ENCODE measurements around the gene UBA6. TPM values are rescaled to one million over a fixed set of nuclear protein-coding genes. Genes with fewer than 3 reads are reported as not detected.
A peak's percentile ranks its signal among the peaks of the same experiment; 100 is the strongest.

UBA6 gene
- total RNA-seq, 1 donor from 2014 or later = 145 TPM

- Histone ChIP-seq H3K4me3 (ENCODE audit: low read depth, low read length) (no peak overlapping the region), H3K36me3 (ENCODE audit: control insufficient read depth, insufficient read depth, low read length) (no peaks in the 10 kb centered on the region), H3K27me3 (ENCODE audit: control insufficient read depth, insufficient read depth, low read length) (no peaks in the 10 kb centered on the region)
- TF ChIP-seq, protein P1, sequence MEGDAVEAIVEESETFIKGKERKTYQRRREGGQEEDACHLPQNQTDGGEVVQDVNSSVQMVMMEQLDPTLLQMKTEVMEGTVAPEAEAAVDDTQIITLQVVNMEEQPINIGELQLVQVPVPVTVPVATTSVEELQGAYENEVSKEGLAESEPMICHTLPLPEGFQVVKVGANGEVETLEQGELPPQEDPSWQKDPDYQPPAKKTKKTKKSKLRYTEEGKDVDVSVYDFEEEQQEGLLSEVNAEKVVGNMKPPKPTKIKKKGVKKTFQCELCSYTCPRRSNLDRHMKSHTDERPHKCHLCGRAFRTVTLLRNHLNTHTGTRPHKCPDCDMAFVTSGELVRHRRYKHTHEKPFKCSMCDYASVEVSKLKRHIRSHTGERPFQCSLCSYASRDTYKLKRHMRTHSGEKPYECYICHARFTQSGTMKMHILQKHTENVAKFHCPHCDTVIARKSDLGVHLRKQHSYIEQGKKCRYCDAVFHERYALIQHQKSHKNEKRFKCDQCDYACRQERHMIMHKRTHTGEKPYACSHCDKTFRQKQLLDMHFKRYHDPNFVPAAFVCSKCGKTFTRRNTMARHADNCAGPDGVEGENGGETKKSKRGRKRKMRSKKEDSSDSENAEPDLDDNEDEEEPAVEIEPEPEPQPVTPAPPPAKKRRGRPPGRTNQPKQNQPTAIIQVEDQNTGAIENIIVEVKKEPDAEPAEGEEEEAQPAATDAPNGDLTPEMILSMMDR (IDR thresholded peaks at IDR 0.05; ENCODE audit: insufficient read depth, low read length, severe bottlenecking) = no peak
- no peak for FAIRE-seq
- DNase-seq (ENCODE audit: low read depth) = no peak
These were observed 96.2 kb downstream of the UBA6 start for GRCh38 chr4:67604749-67605148.

DNA sequence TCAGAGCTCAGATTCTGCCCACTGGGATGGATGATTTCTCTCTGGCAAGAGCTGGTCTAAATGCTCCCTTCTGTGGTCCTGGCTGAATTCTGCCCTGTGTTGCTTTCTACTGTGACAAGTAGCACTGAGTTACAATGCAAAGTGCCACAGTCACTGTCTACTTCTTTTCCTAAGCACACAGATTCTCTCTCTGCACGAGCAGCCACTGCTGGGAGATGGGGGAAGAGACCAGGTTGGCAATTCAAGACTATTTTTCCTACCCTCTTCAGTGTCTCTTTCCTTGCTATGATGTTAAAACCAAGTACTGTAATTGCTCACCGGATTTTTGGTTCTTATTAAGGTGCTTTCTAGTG is 97.0 kb downstream of the UBA6 start:
- TF ChIP-seq, protein P1 (IDR thresholded peaks at IDR 0.05; ENCODE audit: insufficient read depth, low read length, severe bottlenecking) = no peak
- no peaks in the 10 kb centered on the region for H3K36me3 ChIP-seq (ENCODE audit: control insufficient read depth, insufficient read depth, low read length)

DNA sequence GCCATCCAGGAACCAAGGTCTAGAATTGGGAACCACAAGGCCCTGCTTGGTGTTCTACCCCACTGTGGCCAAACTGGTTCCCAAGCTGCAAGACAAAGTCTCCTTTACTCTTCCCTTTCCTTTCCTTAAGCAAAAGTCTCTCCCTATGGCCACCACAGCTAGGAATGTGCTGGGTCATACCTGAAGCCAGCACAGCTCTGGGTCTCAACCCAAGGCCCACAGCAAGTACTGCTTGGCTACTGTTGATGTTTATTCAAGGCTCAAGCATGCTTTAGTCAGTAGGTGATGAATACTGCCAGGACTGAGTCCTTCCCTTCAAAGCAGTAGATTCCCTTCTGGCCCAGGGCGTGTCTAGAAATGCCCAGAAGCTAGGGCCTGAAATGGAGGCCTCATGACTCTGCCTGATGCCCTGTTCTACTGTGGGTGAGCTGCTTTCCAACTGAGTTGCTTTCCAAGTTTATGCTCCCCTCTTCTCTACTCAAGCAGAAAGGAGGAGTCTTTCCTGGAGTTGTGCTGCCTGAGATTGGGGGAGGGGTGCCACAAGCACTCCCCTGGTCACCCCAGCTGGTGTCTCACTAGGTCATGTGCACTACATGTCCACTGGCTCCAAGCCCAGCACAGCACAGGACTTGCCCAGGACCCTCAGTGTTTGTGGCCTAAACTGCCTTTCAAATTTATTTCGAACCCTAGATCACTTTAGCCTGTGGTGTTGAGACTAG is 97.5 kb downstream of the UBA6 start:
- TF ChIP-seq, protein P1 (IDR thresholded peaks at IDR 0.05; ENCODE audit: insufficient read depth, low read length, severe bottlenecking) = no peak
- peak; percentile 86 for DNase-seq (ENCODE audit: low read depth)
- Histone ChIP-seq H3K36me3 (ENCODE audit: control insufficient read depth, insufficient read depth, low read length) (no peaks in the 10 kb centered on the region), H3K4me3 (ENCODE audit: low read depth, low read length) (no peak overlapping the region), H3K27me3 (ENCODE audit: control insufficient read depth, insufficient read depth, low read length) (no peaks in the 10 kb centered on the region)
- peak; percentile 98 for FAIRE-seq

More for the DNA sequence above, 97.0 kb downstream of the UBA6 start:
- FAIRE-seq (peak; percentile 76), DNase-seq (ENCODE audit: low read depth) (no peak)
- no peaks in the 10 kb centered on the region for H3K27me3 ChIP-seq (ENCODE audit: control insufficient read depth, insufficient read depth, low read length)
- H3K4me3 ChIP-seq (ENCODE audit: low read depth, low read length) = no peak overlapping the region

- H3K36me3 ChIP-seq (ENCODE audit: control insufficient read depth, insufficient read depth, low read length) = no peaks in the 10 kb centered on the region
- FAIRE-seq = no peak
- H3K27me3 ChIP-seq (ENCODE audit: control insufficient read depth, insufficient read depth, low read length) = peaks cover 2% of the 10 kb centered on the region
- TF ChIP-seq, protein P1 (IDR thresholded peaks at IDR 0.05; ENCODE audit: insufficient read depth, low read length, severe bottlenecking) = no peak
- no peak overlapping the region for H3K4me3 ChIP-seq (ENCODE audit: low read depth, low read length)
- DNase-seq (ENCODE audit: low read depth) = peak; percentile 45
These were observed 107.2 kb downstream of the UBA6 start for GRCh38 chr4:67593741-67594175.

DNA sequence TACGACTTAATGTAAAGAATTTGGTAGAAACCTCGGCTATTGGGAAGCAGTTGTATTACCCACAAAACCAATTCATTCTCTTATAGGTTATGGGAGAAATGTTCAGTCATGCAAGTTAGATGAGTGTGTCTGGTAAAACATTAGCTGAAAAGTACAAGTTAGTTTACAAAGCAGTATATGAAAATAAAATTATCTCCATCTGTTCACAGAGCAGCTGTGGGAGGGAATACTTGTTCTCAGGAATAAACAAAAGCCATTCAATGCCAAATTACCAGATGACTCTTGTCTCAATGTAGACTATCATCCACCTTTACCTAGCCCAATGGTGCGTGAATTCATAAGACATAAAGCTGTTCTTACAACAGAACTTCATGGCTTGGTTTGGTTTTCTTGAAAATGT is 113.8 kb downstream of the UBA6 start:
- H3K4me3 ChIP-seq (ENCODE audit: low read depth, low read length) = no peak overlapping the region
- FAIRE-seq = no peak
- TF ChIP-seq, protein P1 (IDR thresholded peaks at IDR 0.05; ENCODE audit: insufficient read depth, low read length, severe bottlenecking) = no peak

GRCh38 chr4:67584496-67584895 is 116.5 kb downstream of the UBA6 start:
- TF ChIP-seq, protein P1 (IDR thresholded peaks at IDR 0.05; ENCODE audit: insufficient read depth, low read length, severe bottlenecking) = no peak
- H3K36me3 ChIP-seq (ENCODE audit: control insufficient read depth, insufficient read depth, low read length) = no peaks in the 10 kb centered on the region
- H3K4me3 ChIP-seq (ENCODE audit: low read depth, low read length) = no peak overlapping the region
- no peak for DNase-seq (ENCODE audit: low read depth)
- H3K27me3 ChIP-seq (ENCODE audit: control insufficient read depth, insufficient read depth, low read length) = no peaks in the 10 kb centered on the region
- no peak for FAIRE-seq

More for the DNA sequence above, 113.8 kb downstream of the UBA6 start:
- DNase-seq (ENCODE audit: low read depth) = no peak
- H3K27me3 ChIP-seq (ENCODE audit: control insufficient read depth, insufficient read depth, low read length) = no peaks in the 10 kb centered on the region
- no peaks in the 10 kb centered on the region for H3K36me3 ChIP-seq (ENCODE audit: control insufficient read depth, insufficient read depth, low read length)

Measured in bronchial epithelial cell (primary cell).